ENCODE measurements around the gene TSPAN14.
"Not testable (repeated sequence)": the region's sequence is repeated elsewhere in the genome, so short reads cannot be mapped to it uniquely, and the experiment has no call there.

The TSPAN14 gene, protein sequence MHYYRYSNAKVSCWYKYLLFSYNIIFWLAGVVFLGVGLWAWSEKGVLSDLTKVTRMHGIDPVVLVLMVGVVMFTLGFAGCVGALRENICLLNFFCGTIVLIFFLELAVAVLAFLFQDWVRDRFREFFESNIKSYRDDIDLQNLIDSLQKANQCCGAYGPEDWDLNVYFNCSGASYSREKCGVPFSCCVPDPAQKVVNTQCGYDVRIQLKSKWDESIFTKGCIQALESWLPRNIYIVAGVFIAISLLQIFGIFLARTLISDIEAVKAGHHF

GRCh38 chr10:80453842-80454512, at the start of gene TSPAN14:
TSS of gene TSPAN14 (plus strand) at chr10:80454310. CDS start at chr10:80489234, 34,924 bp downstream.
- FAIRE-seq = no peak

DNA sequence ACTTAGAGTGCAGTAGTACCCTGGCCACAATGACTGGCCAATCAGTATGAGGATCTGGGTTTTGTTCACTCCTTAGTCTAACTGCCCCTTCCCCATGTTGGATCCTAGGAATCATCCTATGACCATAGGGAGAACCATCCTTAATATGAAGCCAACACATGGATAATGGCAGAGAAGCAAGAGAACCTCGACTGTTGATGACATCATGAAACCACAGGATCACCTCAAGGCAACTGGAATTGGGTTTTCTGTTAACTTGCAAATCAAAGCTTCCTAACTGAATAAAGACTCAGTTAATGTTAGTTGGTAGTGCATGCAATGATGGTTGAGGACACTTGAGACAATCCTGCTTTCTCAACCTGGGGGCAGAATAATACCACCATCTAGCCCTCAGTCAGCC, 49.1 kb upstream of the TSPAN14 start:
- no peak for FAIRE-seq

- no peak for FAIRE-seq
Measured at GRCh38 chr10:80405626-80406025, 48.5 kb upstream of the TSPAN14 start.

DNA sequence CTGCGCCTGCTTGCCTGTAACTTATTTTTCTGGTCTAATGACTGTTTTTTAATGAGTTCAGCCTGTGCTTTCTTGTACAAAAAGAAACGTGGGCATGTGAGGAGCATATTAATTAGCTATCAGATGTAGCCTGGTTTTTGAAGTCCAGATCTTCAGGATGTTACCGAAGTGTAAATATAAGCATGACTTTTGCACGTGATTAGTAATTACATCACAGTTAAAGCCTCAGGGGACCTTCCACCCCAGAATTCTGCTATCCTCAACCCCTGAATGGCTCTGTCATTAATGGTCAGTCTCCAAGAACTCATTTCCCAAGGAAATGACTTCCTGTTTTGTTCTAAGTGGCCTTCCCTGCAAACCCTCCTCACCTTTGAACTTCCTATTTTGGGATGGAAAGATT, 47.9 kb upstream of the TSPAN14 start:
- no peak for FAIRE-seq

DNA sequence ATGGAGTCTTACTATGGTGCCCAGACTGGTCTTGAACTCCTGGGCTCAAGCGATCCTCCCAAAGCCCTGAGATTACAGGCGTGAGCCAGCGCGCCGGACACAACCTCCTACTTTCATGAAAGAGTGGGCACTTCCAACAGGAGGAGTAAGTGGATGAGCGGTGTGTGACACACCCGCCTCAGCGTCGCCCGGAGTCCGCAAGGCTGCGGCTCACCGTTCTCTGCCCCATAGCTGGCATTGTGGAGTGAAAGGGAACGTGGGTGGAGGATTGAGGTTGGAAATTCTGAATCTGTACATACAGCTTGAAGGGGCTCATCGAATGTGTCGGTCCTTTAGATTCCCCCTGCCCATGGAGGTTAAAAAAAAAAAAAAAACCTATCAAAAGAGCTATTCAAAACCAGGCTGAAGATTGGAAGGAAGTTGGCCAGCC, 46.3 kb upstream of the TSPAN14 start:
- no peak for FAIRE-seq

DNA sequence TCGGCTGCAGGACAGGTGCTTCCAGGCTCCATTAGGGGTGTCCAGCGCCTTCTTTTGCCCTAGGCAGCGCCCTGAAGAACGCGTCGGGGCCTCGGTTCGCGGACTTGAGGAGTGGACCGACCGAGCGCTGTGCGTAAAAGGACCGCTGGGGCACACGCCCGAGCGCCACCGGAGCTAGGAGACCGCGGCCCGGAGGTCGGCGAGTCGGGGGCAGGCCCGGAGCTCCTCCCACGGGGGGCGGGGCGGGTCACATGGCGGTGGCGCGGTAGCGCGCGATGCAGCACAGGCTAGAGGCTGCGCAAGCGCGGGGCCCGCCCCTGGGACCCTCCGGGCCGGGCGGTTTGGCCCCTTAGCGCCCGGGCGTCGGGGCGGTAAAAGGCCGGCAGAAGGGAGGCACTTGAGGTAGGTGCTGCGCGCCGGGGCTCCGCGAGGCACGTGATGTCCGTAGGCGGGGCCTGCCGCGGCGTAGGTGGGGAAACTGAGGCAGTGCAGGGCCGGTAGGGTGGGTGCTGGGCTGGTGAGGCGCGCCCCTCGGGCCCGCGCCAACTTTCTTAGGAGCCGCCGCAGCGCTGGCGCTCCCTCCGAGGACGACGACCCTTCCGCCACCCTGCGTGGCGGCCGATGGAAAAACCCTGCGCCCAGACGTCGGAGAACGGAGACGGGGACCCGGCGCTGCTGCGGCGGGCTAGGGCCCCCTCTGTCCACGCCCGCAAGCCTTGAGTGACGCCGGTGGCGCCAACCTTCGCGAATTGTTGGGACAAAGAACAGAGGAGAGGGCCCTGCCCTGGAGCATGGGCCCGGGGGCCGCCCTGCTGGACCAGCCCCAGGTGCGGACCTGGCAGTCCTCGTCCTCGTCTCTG, 45.6 kb upstream of the TSPAN14 start, which contains the start of gene PRXL2A:
Gene PRXL2A, plus strand, starts transcription at position 310 of the 860 bp plus-strand sequence. CDS start 11,917 bp downstream, outside the sequence.
- FAIRE-seq = no peak

- FAIRE-seq = no peak
Measured at GRCh38 chr10:80409121-80409520, 45.0 kb upstream of the TSPAN14 start.

- FAIRE-seq = no peak
Measured at GRCh38 chr10:80410122-80410521, 44.0 kb upstream of the TSPAN14 start.

DNA sequence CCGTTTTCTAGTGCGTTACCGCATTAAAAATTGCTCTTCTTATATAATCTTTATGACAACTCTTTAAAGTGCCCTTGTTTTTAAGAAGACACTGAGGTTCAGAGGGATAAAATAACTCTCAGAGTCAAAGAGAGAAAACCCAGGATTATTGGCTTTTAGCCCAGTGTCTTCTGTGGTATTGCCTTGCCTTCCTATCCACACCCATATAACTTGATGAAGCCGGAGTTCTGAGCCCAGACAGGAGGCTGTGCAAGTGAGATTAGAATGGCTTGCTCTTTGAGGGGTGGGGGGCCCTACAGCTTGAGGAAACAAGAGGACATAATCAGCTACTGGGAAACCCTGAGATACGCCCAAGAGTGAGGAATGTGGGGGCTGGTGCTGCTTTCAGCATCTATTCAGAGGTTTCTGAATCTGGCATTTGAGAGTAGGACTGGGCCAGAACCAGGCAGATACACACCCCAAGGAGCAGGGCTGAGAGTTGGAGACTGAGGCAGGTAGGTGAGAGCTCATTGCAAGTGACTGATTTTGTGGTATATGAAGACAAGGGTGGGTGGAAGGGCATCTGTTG, 43.4 kb upstream of the TSPAN14 start:
- no peak for FAIRE-seq

GRCh38 chr10:80411267-80411668, 42.8 kb upstream of the TSPAN14 start:
- FAIRE-seq = no peak

GRCh38 chr10:80411681-80412220, 42.4 kb upstream of the TSPAN14 start:
- FAIRE-seq = no peak

- FAIRE-seq = no peak
Measured at GRCh38 chr10:80412486-80412885, 41.6 kb upstream of the TSPAN14 start.

GRCh38 chr10:80413271-80413996, 40.7 kb upstream of the TSPAN14 start:
- no peak for FAIRE-seq

DNA sequence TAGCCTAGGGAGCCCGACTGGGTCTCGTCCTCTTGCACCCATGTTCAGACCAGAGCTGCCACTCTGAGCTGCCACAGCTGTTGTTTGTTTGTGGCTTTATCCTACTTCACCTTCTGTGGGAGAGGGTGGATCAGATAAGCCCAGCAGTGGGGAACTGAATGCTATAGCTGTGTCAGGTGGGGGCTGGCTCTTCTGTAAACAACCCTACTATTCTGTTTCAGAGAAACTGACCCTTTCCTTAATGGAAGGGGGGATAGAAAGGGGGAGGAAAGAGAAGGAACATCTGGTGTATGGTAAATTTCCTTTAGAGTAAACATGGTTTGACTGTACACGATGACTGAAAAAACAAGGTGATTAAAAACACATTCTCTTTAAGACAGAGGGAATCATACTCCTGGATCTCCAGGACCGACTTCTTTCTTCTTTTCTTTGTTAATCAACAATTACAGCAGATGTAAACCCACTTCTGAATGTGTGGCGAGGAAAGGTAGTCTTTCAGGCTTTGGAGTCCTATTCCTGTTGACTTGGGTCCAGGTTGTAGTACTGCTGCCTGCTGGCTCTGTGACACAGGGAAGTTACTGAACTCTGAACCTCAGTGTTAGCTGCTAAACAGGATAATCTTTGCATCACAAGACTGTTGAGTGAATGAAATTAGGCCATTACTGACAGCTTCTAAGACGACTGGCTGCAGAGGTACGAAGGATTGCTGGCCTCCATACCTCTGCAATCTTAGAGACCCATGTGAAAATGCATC, 39.8 kb upstream of the TSPAN14 start:
- FAIRE-seq = no peak

DNA sequence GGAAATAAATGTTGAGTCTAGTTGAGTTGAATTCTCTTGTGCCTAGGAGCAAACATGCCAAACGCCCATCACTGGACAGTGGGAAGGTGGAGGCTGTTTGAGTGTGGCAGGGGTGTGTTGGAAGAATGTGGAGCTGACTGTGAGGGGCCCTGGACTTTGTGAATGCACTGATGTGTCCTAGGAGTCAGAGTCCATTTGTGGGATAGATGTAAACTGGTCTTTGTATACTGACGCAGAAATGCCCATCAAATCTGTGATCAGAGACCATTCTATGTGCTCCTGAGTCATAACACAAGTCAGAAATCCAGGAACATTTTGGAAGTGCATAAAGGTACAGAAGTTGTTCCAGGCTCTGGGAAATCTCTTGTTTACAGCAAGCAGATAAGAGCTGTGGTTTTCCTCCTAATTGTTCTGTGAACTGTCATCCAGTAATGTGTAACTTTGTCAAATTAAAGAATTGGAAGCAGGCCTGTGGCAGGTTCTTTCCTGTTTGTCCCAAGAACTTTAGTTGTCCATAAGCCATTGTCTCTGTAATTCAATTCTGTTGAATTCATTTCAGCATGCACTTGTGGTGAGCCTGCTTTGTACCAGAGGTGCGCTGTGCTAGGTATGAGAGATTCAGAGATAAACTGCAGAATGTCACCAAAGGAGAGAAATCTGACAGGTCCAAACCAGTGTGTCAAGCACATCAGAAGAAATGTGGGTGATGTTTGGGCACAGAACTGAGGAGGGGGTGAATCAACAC, 38.2 kb upstream of the TSPAN14 start:
- no peak for FAIRE-seq

DNA sequence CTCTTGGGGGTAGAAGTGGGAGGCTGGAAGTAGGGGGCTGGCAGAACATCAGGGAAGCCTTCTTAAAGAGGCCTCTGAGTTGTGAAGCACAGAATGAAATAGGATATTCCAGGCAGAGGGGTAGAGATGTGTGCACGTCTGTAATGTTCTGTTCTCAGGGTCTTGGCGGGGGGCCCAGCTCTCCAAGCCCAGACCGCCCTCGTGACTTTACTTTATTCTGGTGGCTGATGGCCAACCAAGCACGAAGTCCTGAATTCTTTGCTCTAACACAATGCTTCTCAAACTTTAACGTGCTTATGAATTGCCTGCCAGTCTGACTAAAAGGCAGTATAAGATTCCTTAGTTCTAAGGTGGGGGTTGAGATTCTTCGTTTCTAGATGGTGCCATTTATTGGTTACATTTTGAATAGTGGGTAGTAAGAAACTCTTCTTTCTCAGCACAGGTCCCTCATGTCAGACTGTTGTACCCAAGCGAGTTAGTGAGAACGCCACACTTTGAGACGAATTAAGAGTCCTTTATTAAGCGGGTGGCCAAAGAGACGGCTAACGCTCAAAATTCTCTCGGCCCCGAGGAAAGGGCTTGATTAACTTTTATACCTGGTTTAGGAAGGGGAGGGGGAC, 37.5 kb upstream of the TSPAN14 start:
- FAIRE-seq = no peak

DNA sequence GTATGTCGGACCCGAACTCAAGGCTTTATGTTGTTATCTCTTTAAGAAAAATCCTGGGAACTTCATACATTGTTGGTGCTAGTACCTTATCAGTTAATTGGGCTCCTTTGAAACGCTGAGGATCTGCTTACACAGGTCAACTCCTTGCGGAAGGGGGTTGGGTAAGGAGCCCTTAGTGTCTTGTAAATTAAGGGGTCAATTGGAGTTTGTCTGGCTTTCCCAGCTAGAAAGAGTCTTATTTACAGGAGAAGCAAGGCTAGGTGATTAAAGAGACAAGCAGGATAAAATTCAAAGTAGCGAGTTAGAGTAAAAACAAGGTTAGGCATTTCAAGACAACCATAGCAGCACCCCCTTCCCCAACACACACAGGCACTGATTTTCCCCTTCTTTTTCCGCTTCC, 36.9 kb upstream of the TSPAN14 start:
- FAIRE-seq = not testable (repeated sequence)

DNA sequence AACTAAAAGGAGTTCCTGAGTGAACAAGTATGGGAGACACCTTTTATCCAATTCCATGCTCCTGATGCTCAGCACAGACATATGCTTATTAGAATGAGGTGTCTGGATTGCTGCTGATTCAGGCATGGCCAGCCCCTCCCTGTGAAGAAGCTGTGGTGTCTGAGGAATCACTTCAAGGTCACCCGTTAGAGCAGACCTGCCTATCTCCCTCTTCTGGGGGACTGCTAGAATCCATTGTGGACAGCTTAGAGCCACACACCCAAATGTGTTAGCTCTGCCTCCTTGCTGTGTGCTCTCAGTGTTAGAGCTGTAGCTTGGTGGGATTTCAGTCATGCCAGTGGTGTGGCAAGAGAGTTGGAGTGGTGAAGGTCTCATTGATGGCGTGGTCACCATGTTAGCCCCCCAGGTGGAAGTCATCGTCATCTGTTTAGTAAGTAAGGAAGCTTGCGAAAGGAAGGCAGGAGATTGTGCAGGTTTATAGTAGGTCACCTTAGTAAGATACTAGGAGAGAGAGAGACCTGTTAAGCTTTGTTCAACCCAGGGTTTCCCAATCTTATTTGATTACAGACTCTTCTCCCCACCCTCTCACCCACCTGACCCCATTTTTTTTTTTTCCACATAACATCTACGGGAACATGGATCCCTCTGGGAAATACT, 32.9 kb upstream of the TSPAN14 start:
- FAIRE-seq = no peak

DNA sequence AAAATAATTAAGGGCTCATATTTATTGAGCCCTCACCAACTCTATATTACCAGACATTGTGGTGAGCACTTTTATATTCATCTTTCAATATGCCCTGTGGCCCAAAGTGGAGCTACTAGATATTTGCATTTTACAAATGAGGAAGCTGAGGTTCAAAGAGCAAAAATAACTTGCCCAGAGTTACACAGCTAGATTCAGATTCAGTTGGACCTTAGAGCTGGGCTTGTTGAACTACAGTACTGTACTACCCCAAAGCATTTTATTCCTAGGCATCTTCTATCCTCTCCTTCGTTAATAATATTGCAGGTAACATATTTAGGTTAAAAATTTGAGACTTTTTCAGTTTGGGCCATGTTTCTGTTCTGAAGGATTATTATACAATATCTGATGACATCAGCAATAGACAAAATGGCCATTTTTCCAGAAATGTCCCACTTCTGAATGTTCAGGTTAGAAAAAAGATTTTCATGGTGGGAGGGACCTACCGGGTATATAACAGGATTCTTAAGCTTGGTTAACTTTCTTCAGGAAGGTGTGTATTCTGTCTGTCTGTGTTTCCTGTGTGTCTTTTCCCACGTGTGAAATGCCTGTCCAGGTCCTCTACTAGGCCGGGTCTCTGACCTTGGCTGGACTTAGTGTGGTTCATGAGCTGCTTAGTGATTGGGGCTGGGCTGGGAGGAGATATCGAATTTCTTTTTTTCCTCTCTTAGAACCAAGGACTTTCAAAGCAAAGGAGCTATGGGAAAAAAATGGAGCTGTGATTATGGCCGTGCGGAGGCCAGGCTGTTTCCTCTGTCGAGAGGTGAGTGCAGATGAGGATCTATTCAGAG, 32.2 kb upstream of the TSPAN14 start:
- FAIRE-seq = no peak
